ENCODE data around the gene COL5A2.
A peak's percentile ranks its signal among the peaks of the same experiment; 100 is the strongest.

The COL5A2 gene

GRCh38 chr2:189179570-189179950 is at the start of gene COL5A2:
Gene COL5A2, minus strand, starts transcription at chr2:189179761. Its CDS starts 157 bp downstream, at chr2:189179604.
- no peak for DNase-seq (ENCODE audit: low spot score)

GRCh38 chr2:189226017-189226416 is 46.5 kb upstream of the COL5A2 start:
- no peak for DNase-seq (ENCODE audit: low spot score)

- DNase-seq (ENCODE audit: low spot score) = no peak
Measured at GRCh38 chr2:189225032-189225431, 45.5 kb upstream of the COL5A2 start.

DNA sequence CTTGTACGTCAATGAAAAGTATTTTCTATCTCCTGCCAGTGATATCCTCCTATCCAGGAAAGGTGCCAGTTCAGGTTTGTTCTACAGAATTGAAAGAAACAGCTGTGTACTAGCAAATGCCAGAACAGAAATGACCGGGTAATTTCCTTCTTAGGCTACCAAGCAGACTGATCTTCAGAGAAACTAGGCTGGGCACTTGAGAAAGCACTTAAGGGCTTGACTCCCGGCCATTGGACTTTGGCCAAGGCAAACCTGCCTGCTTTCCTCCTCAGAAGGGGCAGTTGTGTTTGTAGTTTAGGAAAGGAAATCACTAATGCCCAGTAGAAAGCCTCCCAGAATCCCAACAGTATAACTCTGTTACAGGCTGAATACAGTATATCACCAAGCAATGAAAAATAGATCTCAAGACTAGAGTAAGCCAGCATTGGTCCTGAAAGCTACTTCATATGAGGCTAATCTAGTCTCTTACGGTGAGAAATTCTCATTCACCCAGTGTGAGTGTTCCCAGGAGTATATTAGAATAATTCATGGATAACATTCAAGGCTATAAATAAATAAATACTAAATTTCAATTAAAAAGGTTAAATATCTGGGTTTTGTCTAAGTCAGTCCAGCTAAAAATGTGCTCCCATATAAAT is 43.0 kb upstream of the COL5A2 start:
- DNase-seq (ENCODE audit: low spot score) = no peak

- DNase-seq (ENCODE audit: low spot score) = no peak
Measured at GRCh38 chr2:189221811-189222467, 42.4 kb upstream of the COL5A2 start.

DNA sequence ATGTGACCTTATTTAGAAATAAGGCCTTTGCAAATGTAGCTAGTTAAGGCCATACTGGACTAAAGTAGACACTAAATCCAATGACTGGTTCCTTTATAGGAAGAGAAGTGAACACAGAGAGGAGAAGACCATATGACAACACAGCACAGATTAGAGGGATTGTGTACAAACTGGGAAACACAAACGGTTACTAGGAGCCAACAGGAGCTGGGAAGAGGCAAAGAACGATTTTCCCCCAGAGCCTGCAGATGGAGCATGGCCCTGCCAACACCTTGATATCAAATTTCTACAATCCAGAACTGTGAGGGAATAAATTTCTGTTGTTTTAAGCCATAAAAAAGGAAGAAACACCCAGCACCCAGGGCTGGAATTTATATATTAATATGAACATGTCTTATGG is 38.7 kb upstream of the COL5A2 start:
- DNase-seq (ENCODE audit: low spot score) = no peak

DNA sequence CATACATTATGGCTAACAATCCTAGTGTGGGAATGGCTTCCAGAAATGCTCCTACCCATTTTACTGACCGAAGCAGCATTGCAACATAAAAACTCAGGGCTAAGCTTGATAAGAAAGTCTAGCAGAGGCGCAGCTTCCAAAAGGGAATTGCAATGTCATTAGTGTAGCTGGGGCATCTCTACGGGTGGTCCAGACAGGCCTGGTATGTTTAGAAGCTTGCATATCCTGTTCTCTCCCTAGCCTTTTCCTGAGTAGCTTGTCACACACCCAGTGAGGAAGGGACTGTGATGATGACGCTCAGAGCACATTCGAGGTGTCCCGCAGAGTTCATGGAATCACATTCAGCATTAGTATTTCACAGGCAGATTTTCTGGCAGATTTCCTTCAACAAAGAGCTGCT is 38.0 kb upstream of the COL5A2 start:
- DNase-seq (ENCODE audit: low spot score) = no peak

DNA sequence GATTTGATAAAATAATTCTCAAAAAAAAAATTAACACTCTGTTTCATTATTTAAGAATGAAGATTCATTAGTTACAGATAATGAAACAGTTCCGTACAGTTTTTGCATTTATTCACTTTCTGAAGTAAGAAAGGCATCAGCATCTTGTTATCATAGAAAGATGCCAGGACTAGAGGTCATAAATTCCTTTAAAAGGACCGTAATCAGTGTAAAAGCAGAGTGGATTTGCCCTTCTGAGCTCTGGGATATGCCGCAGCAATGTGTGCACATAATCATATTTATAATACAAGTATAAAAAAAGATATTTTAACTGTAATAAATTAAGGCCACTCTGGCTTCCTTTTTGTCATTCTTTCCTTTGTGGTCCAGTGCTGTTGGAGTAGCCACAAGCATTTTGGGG is 37.5 kb upstream of the COL5A2 start:
- no peak for DNase-seq (ENCODE audit: low spot score)

DNA sequence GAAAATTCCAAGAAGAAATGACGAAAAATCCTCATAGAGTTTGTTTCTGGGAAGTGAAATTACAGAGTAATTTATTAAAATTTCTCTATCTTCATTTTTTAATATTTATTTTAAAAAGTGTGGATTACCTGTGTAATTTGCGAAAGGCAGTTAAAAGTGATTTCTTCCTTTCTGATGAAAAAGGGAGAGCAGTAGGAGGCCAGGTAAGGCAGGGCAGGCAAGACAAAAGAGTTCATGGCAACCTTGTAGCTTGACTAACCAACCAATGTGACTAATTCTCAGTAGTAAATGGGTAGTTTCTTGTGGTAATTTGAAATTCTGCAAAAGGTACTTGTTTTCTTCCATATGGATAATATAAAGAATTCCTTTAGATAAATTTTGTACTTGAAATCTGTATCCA is 34.9 kb upstream of the COL5A2 start:
- DNase-seq (ENCODE audit: low spot score) = no peak

- DNase-seq (ENCODE audit: low spot score) = no peak
Measured at GRCh38 chr2:189213250-189213649, 33.7 kb upstream of the COL5A2 start.

DNA sequence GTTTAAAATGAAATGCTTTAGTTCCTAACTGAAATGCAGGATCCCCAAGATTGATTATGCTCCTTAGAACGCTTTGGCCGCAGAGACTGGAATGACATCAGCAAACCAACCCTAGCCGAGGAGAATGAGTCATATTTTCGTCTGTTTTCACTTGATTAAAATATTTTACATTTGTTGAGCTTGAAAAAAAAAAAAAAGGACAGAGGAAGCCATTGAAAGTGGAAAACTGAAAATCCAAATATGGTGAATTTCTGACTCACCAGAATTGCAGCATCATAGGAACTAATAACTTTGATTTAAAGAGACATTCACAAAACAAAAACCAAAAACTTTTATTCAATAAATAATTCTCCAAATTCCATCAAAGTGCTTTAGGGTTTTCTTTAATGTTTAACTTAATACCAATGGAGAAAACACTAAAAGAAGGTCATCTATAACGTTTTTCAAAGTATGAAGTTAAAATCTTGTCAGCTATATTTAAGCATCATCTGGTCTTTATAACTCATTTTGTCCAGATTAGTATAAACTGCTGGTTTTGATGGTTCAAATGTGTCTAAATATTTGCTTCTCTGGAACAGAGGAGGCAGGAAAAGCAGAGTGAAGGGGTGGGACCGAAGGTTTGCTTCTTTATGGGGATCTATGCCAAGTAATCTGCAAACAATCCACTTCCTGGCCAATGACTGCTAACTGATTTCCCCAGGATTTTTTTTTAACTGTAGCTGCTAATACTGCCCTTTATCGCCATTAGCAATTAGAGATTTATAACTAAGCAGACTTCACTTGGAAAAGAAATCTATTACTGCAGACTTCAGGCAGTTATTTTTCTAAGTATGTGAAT is 30.9 kb upstream of the COL5A2 start:
- peak; percentile 11 for DNase-seq (ENCODE audit: low spot score)

DNA sequence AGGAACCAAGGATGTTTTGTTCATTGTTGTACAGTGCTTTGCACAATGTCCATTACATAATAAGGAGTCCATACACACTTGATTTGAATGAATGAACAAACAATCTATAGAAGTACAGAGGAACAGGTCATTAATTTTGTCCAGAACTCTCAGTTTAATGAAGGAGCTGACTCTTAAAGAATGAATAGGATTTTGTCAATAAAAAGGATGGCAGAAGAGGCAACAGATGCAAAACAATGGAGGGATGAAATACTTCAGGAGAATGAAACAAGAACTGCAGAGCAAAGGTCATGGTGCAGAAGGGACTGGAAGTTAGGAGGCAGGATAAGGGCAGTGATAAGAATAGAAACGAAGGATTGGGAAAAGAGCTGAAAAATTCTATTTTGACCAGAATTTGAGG is 28.7 kb upstream of the COL5A2 start:
- no peak for DNase-seq (ENCODE audit: low spot score)

- no peak for DNase-seq (ENCODE audit: low spot score)
Measured at GRCh38 chr2:189204322-189204941, 24.9 kb upstream of the COL5A2 start.

DNA sequence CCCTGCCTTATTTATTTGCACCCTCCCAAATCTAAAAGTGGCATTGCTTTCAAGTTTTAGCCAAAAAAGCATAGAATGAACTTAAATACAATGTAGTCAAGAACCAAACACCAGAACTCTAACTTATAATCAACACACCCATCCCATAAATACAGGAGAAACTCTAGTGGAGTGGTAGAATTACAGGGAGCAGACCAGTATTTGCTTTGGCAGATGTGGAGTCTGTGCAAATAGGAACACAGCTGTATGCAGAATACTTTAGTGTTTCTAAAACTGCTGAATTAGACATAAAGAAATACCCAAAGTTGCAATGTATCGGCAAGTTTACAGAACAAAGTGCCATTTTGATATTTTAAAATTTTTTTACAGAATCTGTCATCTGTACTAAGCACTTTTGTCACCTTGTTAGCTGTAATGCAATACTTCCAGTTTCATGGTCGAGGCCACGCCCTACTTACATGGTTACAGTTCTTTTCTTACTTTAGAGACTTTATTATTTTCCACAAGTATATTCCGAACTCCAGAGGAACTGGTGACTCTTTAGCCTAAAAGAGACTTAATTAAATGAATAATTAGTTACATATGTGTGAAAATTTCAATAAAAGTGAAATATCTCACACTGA is 23.7 kb upstream of the COL5A2 start:
- no peak for DNase-seq (ENCODE audit: low spot score)

GRCh38 chr2:189199797-189200196 is 20.2 kb upstream of the COL5A2 start:
- DNase-seq (ENCODE audit: low spot score) = no peak

GRCh38 chr2:189192766-189193165 is 13.2 kb upstream of the COL5A2 start:
- DNase-seq (ENCODE audit: low spot score) = no peak

DNA sequence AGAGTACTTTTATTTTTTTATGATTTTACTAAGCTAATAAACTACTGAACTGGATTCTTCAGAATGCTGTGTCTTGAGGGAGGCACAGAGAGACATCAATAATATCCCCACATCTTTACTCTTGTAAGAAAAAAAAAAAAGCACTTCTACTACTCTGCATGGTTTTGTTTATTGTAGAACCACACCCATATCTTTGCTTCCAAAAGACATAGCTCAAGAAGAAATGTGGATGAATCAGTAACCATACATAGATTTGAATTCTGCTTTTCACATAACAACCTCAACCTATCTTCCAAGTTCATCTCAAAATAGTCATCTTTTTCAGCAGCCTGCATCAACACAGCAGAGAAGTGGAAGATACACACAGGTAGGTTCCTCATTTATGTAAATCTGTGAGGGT is 12.2 kb upstream of the COL5A2 start:
- no peak for DNase-seq (ENCODE audit: low spot score)

DNA sequence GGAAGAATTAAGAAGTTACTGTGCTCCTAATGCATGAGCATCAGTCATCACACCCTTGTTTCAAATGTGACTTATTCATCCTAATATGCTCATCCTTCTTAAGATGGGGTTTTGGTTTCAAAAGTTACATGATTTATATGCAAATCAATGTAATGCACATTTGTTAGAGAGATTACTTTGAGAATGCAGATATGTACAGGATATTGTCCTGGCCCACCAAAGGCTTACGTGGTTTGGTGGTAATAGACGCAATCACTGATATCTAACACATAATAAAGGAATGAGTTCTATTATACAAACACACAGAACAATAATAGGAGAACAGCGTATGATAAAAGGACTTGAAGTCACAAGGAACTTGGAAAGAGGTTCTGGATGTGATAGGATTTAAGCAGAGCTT is 11.1 kb upstream of the COL5A2 start:
- DNase-seq (ENCODE audit: low spot score) = no peak

- no peak for DNase-seq (ENCODE audit: low spot score)
Measured at GRCh38 chr2:189188115-189188805, 8.7 kb upstream of the COL5A2 start.

DNA sequence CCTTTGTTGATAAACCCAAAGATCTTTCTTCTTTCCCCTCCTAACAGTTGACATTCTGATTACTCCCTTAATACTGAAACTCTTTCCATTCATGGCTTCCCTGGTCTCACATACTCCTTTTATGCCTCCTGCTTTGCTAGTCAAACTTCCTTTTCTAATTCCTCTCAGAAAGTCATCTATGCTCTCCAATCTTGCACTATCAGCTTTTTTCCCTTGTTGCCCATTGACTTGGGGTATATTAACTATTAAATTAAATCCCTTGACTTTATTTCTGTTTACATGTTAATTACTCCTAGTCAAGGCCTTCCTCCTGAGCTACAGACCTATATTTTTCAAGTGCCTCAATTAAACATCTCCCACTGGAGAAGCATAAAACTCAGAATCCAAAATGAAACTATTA is 3.6 kb upstream of the COL5A2 start:
- no peak for DNase-seq (ENCODE audit: low spot score)

DNA sequence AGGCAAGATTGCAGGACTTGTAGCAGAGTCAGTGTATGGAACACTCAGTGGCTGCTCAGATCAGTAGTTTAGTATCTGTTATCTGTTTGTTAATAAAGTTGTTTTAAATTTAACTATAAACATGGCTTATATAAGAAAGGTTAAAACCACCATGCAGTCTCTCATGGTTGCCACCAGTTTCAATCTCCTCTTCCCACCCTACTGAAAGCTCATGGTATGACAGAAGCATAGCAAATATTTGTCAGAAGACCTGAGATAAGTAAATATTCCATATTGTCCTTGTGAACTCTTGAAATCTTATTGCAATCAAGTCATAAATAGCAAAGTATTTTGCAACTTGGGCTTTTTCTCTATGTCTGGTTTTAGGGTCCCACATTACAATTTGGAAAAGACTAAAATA is 2.1 kb upstream of the COL5A2 start:
- DNase-seq (ENCODE audit: low spot score) = no peak
